ENCODE data around the gene IMMP1L.

Gene IMMP1L

DNA sequence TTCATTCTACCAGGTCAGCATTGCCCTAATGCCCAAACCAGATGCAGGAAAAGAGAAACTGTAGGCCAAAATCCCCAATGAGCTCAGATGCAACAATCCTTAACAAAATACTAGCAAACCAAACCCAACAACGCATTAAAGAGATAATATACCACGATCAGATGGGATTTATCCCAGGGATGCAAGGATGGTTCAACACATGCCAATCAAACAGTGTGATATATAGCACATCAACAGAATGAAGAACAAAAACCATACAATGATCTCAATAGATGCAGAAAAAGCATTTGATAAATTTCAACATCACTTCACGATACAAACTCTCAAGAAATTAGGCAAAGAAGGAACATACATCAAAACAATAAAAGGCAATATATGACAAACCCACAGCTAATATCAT, 45.0 kb downstream of the IMMP1L start:
- no peak for FAIRE-seq

- no peak for FAIRE-seq
These were observed 54.2 kb downstream of the IMMP1L start for GRCh38 chr11:31455177-31455576.

- no peak for FAIRE-seq
These were observed 58.6 kb downstream of the IMMP1L start for GRCh38 chr11:31450841-31451240.

DNA sequence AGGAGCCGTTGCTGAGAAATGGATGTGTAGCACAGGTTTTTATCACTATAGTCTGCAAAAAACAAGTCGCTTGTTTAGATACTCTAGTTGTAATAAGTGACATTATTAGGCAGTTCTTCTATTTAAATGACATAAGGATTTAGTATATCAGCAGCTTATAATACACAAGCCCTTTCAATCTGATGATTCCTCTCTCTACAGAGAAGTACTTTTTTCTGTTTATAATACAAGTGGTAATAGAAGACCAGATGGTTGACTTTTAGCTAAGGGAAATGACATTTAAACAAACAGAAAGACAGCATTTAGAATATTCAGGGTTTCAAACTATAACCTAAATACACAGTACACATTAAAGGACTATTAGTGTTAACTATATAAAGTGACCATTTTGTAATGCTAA, 60.4 kb downstream of the IMMP1L start:
- FAIRE-seq, result no peak

DNA sequence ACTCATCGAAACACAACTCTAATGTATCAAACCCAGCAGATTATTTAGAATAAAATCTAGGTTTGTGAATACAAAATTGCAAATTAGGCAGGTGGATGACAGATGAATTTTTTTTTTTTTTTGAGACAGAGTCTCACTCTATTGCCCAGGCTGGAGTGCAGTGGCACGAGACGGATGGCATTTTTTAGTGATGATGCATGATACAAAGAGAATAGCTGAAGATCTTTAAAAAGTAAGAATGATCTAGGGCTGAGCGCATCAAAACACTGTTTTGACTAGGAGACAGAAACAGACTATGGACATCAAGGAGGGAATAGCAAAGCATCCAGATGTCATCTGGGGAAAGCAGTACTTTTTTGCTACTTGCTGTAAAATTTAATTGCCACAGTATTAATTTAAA, 63.8 kb downstream of the IMMP1L start:
- no peak for FAIRE-seq

GRCh38 chr11:31443802-31444201, 65.6 kb downstream of the IMMP1L start:
- FAIRE-seq, result no peak

- no peak for FAIRE-seq
These were observed 67.3 kb downstream of the IMMP1L start for GRCh38 chr11:31442086-31442485.

DNA sequence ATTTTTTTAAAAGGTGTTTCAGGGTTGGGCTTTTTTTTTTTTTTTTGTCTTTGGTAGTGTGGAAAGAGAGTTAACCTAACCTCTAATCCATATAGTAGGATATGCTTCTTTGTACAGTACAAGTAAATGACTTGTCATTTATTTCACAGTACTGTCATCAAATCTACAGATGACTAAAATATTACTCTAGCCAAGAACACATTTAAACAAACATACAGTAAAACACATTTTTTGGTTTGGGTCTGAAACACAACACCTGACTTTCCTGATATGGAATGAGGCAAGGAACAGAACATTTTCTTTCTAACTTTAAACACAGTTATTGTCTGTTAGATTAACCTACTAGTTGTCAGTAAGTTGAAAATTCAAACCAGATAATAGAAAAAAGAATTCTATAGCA, 68.1 kb downstream of the IMMP1L start:
- no peak for FAIRE-seq

DNA sequence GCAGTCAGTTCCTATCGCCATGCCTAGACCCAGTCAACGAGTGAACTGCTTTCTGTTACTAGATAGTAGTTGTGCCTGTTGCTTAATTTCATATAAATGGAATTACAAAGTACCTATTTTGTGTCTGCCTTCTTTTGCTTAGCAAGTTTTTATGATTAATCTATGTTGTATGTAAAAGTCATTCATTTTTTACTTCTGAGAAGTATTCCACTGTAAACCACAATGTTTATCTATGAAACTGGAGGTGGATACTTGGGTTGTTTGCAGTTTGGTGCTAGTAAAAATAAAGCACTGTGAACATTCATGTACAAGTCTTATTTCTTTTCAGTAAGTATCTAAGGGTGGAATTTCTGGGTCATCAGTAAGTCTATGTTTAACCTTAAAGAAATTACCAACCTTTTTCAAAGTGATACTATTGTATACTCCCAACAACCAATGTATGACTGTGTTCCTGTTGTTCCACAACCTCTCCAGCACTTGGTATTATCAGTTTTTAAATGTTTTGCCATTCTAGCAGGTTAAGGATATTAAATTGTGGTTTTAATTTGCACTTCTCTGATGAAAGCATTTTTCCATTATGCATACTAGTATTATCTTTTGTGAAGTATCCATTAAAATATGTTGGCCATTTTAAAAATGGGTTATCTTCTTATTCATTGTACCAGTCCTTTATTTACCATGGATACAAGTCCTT, 71.5 kb downstream of the IMMP1L start:
- FAIRE-seq, result no peak

- no peak for FAIRE-seq
These were observed 75.6 kb downstream of the IMMP1L start for GRCh38 chr11:31433851-31434250.

DNA sequence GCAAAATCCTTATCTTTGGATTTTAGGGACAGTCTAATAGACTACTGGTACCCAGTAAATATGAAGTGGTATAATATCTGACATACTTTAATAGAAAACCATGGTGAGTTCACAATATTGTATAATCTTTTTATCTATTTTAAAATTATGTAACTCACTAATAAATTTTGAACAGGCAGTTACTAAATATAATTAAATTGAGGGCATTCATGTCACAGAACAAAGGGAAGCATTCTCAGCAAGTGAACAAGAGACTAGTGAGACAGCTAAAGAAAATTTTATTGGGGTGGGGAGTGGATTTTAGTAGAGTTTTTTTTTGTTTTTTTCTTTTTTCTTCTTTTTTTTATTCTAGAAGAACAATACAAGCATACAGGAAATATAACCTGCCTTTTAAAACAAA, 84.8 kb downstream of the IMMP1L start:
- FAIRE-seq, result no peak

- FAIRE-seq, result no peak
These were observed 86.7 kb downstream of the IMMP1L start for GRCh38 chr11:31422703-31423102.

- FAIRE-seq, result no peak
These were observed 87.6 kb downstream of the IMMP1L start for GRCh38 chr11:31421820-31422219.

DNA sequence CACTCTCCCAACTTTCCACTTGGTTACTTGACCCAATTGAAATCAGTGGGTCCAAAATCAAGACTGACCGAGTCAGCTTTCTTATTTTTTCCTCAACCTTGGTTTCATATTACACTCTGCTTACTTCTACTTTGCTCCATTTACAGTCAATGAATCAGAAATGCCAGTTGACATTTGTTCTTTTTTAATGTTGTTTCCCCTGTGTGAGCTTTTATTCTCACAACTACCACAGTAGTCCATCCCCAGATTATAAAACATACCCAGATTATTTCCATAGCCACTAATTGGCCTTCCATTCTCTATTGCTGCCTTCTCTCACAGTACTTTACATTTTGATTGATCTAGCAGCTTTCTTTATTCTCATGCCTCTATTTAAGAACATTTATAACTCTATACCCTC, 89.8 kb downstream of the IMMP1L start:
- FAIRE-seq, result no peak

- no peak for FAIRE-seq
These were observed 90.3 kb downstream of the IMMP1L start for GRCh38 chr11:31419138-31419537.

- no peak for FAIRE-seq
These were observed 91.6 kb downstream of the IMMP1L start for GRCh38 chr11:31417816-31418215.

GRCh38 chr11:31417357-31417756, 92.1 kb downstream of the IMMP1L start:
- no peak for FAIRE-seq

GRCh38 chr11:31415435-31415834, 94.0 kb downstream of the IMMP1L start:
- FAIRE-seq, result no peak

DNA sequence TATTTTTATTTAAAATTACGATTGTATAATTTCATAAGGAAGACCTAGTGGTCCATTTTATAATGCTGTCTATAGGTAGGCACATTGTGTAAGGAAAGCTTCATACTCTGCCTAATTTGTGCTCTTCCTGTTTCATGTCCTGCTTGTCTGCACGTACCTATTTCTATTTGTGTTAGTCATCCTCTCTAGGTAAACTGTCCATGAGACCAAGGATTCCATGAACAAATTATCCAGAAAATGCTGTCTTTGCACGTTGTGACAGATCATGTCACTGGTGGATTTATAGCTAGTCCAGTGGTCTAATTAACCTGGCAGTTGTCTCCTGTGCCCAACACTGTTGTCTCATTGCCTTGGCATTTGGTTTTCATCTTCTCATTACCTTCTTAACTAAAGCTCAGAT, 95.1 kb downstream of the IMMP1L start:
- FAIRE-seq, result no peak

DNA sequence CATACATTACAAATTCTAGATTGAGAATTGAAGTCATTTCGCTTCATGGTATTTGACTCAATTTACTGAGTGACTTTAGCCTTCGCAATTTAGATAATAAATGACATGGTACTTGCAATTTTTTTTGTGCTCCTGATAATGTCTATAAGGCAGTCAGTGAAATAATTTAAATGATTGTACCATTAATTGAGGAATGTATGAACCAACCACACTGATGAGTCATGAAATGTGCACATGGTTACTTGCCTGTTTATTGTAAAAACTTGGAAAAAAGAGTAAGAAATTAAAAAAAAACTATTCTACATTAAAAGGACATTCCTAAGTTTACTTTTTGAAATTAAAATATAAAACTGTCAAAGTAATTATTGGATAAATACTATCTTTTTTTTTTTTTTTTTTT, 96.5 kb downstream of the IMMP1L start:
- no peak for FAIRE-seq

GRCh38 chr11:31408201-31408600, 101.2 kb downstream of the IMMP1L start:
- no peak for FAIRE-seq

DNA sequence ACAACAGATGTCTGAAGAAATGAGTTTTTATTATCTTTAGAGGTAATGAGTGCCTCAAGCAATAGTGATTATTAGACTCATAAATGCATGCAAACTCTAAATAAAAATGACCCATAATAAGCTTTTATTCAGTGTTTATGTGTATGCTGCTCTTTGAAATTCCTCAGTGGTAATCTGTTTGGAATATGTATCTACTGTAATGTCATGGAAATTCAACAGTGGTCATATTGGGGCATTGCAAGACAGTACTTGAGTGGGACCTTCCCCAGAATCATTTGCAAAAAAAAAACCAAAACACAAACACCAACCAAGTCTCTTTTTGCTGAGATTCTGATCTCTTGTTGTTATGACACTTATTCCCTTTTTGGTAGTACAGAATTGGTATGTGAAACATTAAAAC, 104.8 kb downstream of the IMMP1L start:
- FAIRE-seq, result no peak

DNA sequence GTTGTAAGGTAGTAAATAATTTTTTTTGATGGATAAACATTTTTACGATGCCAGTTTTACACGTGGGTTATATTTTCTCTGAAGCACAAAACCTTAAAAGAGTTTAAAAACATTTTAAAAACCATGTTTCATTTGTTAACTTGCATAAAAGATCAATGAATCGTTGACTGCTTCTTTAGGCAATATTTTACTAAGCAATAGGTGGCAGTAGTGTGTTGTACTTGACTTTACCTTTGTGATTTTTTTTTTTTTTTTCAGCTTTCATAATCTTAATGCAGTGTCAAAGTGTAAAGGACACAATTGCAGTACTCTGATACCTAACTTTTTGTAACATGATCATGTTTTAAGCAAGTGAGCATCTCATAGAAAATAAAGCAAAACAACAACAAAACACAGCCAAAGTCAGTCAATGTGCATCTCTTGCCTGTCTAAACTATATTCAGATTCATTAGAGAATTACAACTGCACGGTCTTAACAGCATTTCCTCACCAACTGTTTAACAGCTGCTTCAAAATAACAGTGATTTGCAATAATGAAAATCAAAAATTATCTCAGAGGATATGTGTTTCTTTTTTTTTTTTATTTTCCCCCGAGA, 112.1 kb downstream of the IMMP1L start:
- peak; percentile 74 for FAIRE-seq

DNA sequence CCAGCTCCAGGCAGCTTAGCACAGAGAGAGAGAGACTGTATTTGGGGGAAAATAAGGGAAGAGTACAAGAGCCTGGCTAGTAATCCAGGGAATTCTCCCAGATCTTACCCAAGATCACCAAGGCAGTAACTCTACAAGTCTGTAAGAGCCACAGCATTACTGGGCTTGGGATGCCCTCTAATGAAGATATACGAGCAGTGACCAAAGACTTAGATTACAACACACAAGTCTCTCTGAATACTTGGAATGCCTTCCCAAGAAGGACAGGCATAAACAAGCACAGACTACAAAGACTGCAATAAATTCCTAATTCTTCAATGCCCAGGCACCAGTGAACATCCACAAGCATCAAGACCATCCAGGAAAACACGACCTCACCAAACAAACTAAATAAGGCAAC, 122.0 kb downstream of the IMMP1L start:
- FAIRE-seq, result no peak

- no peak for FAIRE-seq
These were observed 126.3 kb downstream of the IMMP1L start for GRCh38 chr11:31383116-31383515.
